IMR-90 (cell line): ENCODE results near the gene IDH3G. TPM values are rescaled to one million over a fixed set of nuclear protein-coding genes. Genes with fewer than 3 reads are reported as not detected.

Experiments used
- ATAC-seq: fragments of 200-7000 bp; cut with Tn5 transposase; 2 replicates; pipeline ENCODE4 v1.9.1; 2020; ENCODE audit warnings: low read depth, mild to moderate bottlenecking, moderate library complexity
- BruUV-seq: library from RNA; stranded (reverse); fragments of 400-500 nt; replicated peaks from 2 replicates; lab custom pipeline; 2021; lab: Mats Ljungman, UMichigan
- CTCF ChIA-PET: fragments of 300-600 bp; formaldehyde crosslinking; extraction: SDS; loops from one replicate; lab custom pipeline; 2021; ENCODE audit warnings: antibody characterized with exemption; lab: Yijun Ruan, JAX
- POLR2A ChIA-PET: fragments of 300-600 bp; sonication (Branson Sonifier 250); formaldehyde crosslinking; loops from one replicate; lab custom pipeline; 2022; ENCODE audit warnings: antibody characterized with exemption; ENCODE audit not compliant: unreplicated experiment; lab: Charles Lee
- DNase-seq: peaks from one replicate; pipeline ENCODE4 v3.0.0; 2013
- H2AFZ ChIP-seq: replicated peaks from 2 replicates; pipeline ENCODE3; 2013; ENCODE audit warnings: low read length, mild to moderate bottlenecking; ENCODE audit not compliant: poor library complexity
- H2AK5ac ChIP-seq: 2 replicates; pipeline ENCODE4 v1.6.1; 2013; ENCODE audit warnings: low read depth, low read length, inconsistent platforms
- H2AK9ac ChIP-seq: replicated peaks from 2 replicates; pipeline ENCODE3; 2013; ENCODE audit warnings: mild to moderate bottlenecking, low read depth, low read length, moderate library complexity; ENCODE audit not compliant: poor library complexity
- H2BK120ac ChIP-seq: 2 replicates; pipeline ENCODE4 v1.6.1; 2013; ENCODE audit warnings: low read depth, low read length, inconsistent platforms
- H2BK15ac ChIP-seq: 3 replicates; pipeline ENCODE4 v1.6.1; 2013; ENCODE audit warnings: low read depth, low read length, inconsistent platforms
- H2BK20ac ChIP-seq: 2 replicates; pipeline ENCODE4 v1.6.1; 2013; ENCODE audit warnings: low read depth, mild to moderate bottlenecking, inconsistent platforms, low read length, moderate library complexity
- H2BK5ac ChIP-seq: 2 replicates; pipeline ENCODE4 v1.6.1; 2013; ENCODE audit warnings: mild to moderate bottlenecking, low read depth, low read length, inconsistent platforms; ENCODE audit not compliant: poor library complexity, severe bottlenecking
- H3K14ac ChIP-seq: replicated peaks from 2 replicates; pipeline ENCODE4 v1.6.1; 2013; ENCODE audit warnings: low read depth, low read length, inconsistent platforms
- H3K18ac ChIP-seq: 2 replicates; pipeline ENCODE4 v1.6.1; 2013; ENCODE audit warnings: low read depth, low read length, control low read depth
- H3K23ac ChIP-seq: 2 replicates; pipeline ENCODE4 v1.6.1; 2013; ENCODE audit warnings: low read depth, low read length, inconsistent platforms
- H3K27ac ChIP-seq: 2 replicates; pipeline ENCODE4 v1.5.1; 2013; ENCODE audit warnings: mild to moderate bottlenecking, control low read depth, low read length; ENCODE audit not compliant: insufficient read depth
- H3K27me3 ChIP-seq: 2 replicates; pipeline ENCODE4 v1.6.1; 2013; ENCODE audit warnings: low read length; ENCODE audit not compliant: control insufficient read depth, insufficient read depth
- H3K36me3 ChIP-seq: 2 replicates; pipeline ENCODE4 v1.6.1; 2013; ENCODE audit warnings: low read length, mixed read lengths; ENCODE audit not compliant: control insufficient read depth, insufficient read depth
- H3K4ac ChIP-seq: 2 replicates; pipeline ENCODE4 v1.6.1; 2013; ENCODE audit warnings: low read depth, low read length, inconsistent platforms
- H3K4me1 ChIP-seq: 2 replicates; pipeline ENCODE4 v1.6.1; 2013; ENCODE audit warnings: low read length, mixed read lengths; ENCODE audit not compliant: control insufficient read depth, insufficient read depth
- H3K4me2 ChIP-seq: 2 replicates; pipeline ENCODE4 v1.6.1; 2013; ENCODE audit warnings: low read depth, mild to moderate bottlenecking, control low read depth, low read length, moderate library complexity
- H3K4me3 ChIP-seq: 2 replicates; pipeline ENCODE4 v1.5.1; 2013; ENCODE audit warnings: low read depth, mild to moderate bottlenecking, control low read depth, low read length, moderate library complexity; ENCODE audit not compliant: insufficient read depth
- H3K56ac ChIP-seq: 2 replicates; pipeline ENCODE4 v1.6.1; 2013; ENCODE audit warnings: low read length, inconsistent platforms; ENCODE audit not compliant: insufficient read depth; ENCODE audit errors: extremely low read depth
- H3K79me1 ChIP-seq, 2 experiments: 2 replicates each; pipeline ENCODE4 v1.6.1; 2013; ENCODE audit warnings: low read length in 2 of 2, inconsistent platforms in 1 of 2, low read depth in 1 of 2
- H3K9ac ChIP-seq: 2 replicates; pipeline ENCODE4 v1.6.1; 2013; ENCODE audit warnings: low read depth, low read length, control low read depth
- H3K9me1 ChIP-seq: 2 replicates; pipeline ENCODE4 v1.6.1; 2013; ENCODE audit warnings: low read length, inconsistent platforms; ENCODE audit not compliant: insufficient read depth
- H3K9me3 ChIP-seq: 2 replicates; pipeline ENCODE4 v1.6.1; 2013; ENCODE audit warnings: low read length; ENCODE audit not compliant: control insufficient read depth, insufficient read depth
- H4K20me1 ChIP-seq: 2 replicates; pipeline ENCODE4 v1.6.1; 2013; ENCODE audit warnings: low read length, inconsistent platforms; ENCODE audit not compliant: insufficient read depth
- H4K5ac ChIP-seq: 2 replicates; pipeline ENCODE4 v1.6.1; 2013; ENCODE audit warnings: mild to moderate bottlenecking, low read depth, low read length, control low read depth
- H4K8ac ChIP-seq, 2 experiments: 2 replicates each; pipeline ENCODE4 v1.6.1; 2013; ENCODE audit warnings: low read depth in 2 of 2, low read length in 2 of 2, control low read depth in 1 of 2, inconsistent platforms in 1 of 2
- H4K91ac ChIP-seq: 2 replicates; pipeline ENCODE4 v1.6.1; 2013; ENCODE audit warnings: low read depth, low read length, inconsistent platforms; ENCODE audit not compliant: insufficient read depth
- BHLHE40 ChIP-seq: fragments of 150-350 bp; IDR thresholded peaks from 2 replicates; pipeline ENCODE4 v1.6.1; 2016; ENCODE audit warnings: mild to moderate bottlenecking, low read depth, low read length
- CEBPB ChIP-seq: IDR thresholded peaks from 2 replicates; pipeline ENCODE4 v1.6.1; 2012; ENCODE audit warnings: low read depth, low read length, improper control_type of control experiment
- CHD1 ChIP-seq: IDR thresholded peaks from 2 replicates; pipeline ENCODE4 v1.6.1; 2012; ENCODE audit warnings: low read depth, low read length, improper control_type of control experiment
- CTCF ChIP-seq: conservative IDR thresholded peaks from 2 replicates; pipeline ENCODE4 v1.5.1; 2012; ENCODE audit warnings: mild to moderate bottlenecking, low read depth, low read length, improper control_type of control experiment
- ELK1 ChIP-seq: fragments of 150-350 bp; IDR thresholded peaks from 2 replicates; pipeline ENCODE4 v1.6.1; 2016; ENCODE audit warnings: low read depth, mild to moderate bottlenecking, low read length, moderate library complexity, borderline replicate concordance
- MAFK ChIP-seq: IDR thresholded peaks from 2 replicates; pipeline ENCODE4 v1.6.1; 2012; ENCODE audit warnings: low read depth, low read length, improper control_type of control experiment
- MAZ ChIP-seq: IDR thresholded peaks from 2 replicates; pipeline ENCODE4 v1.6.1; 2012; ENCODE audit warnings: low read depth, mild to moderate bottlenecking, low read length, improper control_type of control experiment, moderate library complexity, borderline replicate concordance
- NFE2L2 ChIP-seq: fragments of 150-350 bp; IDR thresholded peaks from 2 replicates; pipeline ENCODE4 v1.6.1; 2016; ENCODE audit warnings: low read depth, mild to moderate bottlenecking, low read length
- RAD21 ChIP-seq: IDR thresholded peaks from 2 replicates; pipeline ENCODE4 v1.6.1; 2012; ENCODE audit warnings: low read length, improper control_type of control experiment
- RCOR1 ChIP-seq: IDR thresholded peaks from 2 replicates; pipeline ENCODE4 v1.6.1; 2012; ENCODE audit warnings: mild to moderate bottlenecking, low read length, improper control_type of control experiment; ENCODE audit not compliant: insufficient replicate concordance
- RFX5 ChIP-seq: IDR thresholded peaks from 2 replicates; pipeline ENCODE4 v1.8.0; 2012; ENCODE audit warnings: low read depth, mild to moderate bottlenecking, low read length, moderate library complexity
- SMC3 ChIP-seq: fragments of 150-350 bp; IDR thresholded peaks from 2 replicates; pipeline ENCODE4 v1.6.1; 2016; ENCODE audit warnings: low read depth, mild to moderate bottlenecking, antibody characterized with exemption, low read length, moderate library complexity
- USF2 ChIP-seq: fragments of 150-350 bp; IDR thresholded peaks from 2 replicates; pipeline ENCODE4 v1.6.1; 2017; ENCODE audit warnings: mild to moderate bottlenecking, antibody characterized with exemption, low read length, low read depth
- WGBS, 2 experiments: methylation state at CpG; one replicate each; pipeline versions ENCODE4 v1.1.5 to v1.1.7; 2013; ENCODE audit warnings: missing lambda C conversion rate in 2 of 2; ENCODE audit not compliant: insufficient read length in 1 of 2; ENCODE audit errors: extremely low coverage in 2 of 2; 5-methylcytosine and 5-hydroxymethylcytosine counted together
- dilution Hi-C: fragments of 300-500 bp; cut with HindIII; formaldehyde crosslinking; loops from one replicate; pipeline ENCODE4 v1.14.3; 2018; ENCODE audit warnings: low sequenced_read_pairs; ENCODE audit not compliant: unreplicated experiment
- in situ Hi-C: fragments of 300-500 bp; cut with MboI; formaldehyde crosslinking; loops from 3 replicates; pipeline ENCODE4 v1.14.3; 2019; ENCODE audit warnings: low sequenced_read_pairs, inconsistent platforms, mixed read lengths
- intact Hi-C: fragments of 100-400 bp; cut with micrococcal nuclease; formaldehyde crosslinking; loops from 2 replicates; pipeline ENCODE4 v1.10.0; 2022
- polyA plus RNA-seq, 3 experiments: library from polyadenylated mRNA; depleted of rRNA; stranded (reverse); fragments of >200 nt; gene quantifications; 2 replicates each; pipeline ENCODE4 v1.2.3, GENCODE V29; 2012; ENCODE audit warnings: low replicate concordance in 1 of 3
- total RNA-seq: library from RNA; depleted of rRNA; stranded (reverse); fragments of >200 nt; gene quantifications from 2 replicates; pipeline ENCODE4 v1.2.3, GENCODE V29; 2012

Gene IDH3G
- total and polyA plus RNA-seq, 2 of the 4 experiments (the other 2 are of a cell fraction) = 79.4 to 85.7 TPM

GRCh38 chrX:153781428-153782047 is 12.6 kb downstream of the IDH3G start:
- intact Hi-C loops = no loop called here
- no peak overlapping the region for H4K5ac ChIP-seq
- peaks cover 7% of the 10 kb centered on the region; the same call in 1 of the 2 replicates for H3K36me3 ChIP-seq
- ChIA-PET CTCF (no interaction called here), POLR2A (no interaction called here)
- TF ChIP-seq RFX5 (no peak), MAFK (no peak), USF2 (no peak), SMC3 (no peak), NFE2L2 (no peak), CHD1 (no peak), MAZ (no peak), CEBPB (no peak), CTCF (no peak), BHLHE40 (no peak), RCOR1 (no peak), ELK1 (no peak), RAD21 (no peak)
- H3K9me3 ChIP-seq = no peaks in the 10 kb centered on the region; the same call in 1 of the 2 replicates
- H3K4ac ChIP-seq = no peak overlapping the region
- H4K20me1 ChIP-seq = no peaks in the 10 kb centered on the region
- peak overlapping the region; percentile 67 for H2AFZ ChIP-seq
- in situ Hi-C loops = no loop called here
- dilution Hi-C loops = no loop called here
- H3K9me1 ChIP-seq = no peaks in the 10 kb centered on the region
- no peaks in the 10 kb centered on the region for H3K4me1 ChIP-seq
- no TSS peak for BruUV-seq
- H3K56ac ChIP-seq = no peak overlapping the region
- H3K4me2 ChIP-seq = no peak overlapping the region
- no peak overlapping the region for H3K23ac ChIP-seq
- no peak overlapping the region for H4K91ac ChIP-seq
- no peak overlapping the region for H3K9ac ChIP-seq
- WGBS, 2 experiments = 78% methylated on average over 14 of the region's 24 CpGs; no CpG with 5 or more reads in 1 of the 2 experiments
- no peak overlapping the region for H3K18ac ChIP-seq
- H2AK5ac ChIP-seq = no peak overlapping the region
- H3K27ac ChIP-seq = no peak overlapping the region
- ATAC-seq (peak; percentile 4; the same call in 1 of the 2 replicates), DNase-seq (no peak)
- H2BK120ac ChIP-seq = no peak overlapping the region
- H3K27me3 ChIP-seq = no peaks in the 10 kb centered on the region
- no peak overlapping the region for H2BK5ac ChIP-seq
- H3K4me3 ChIP-seq = no peak overlapping the region
- no peaks in the 10 kb centered on the region for H3K79me1 ChIP-seq
- H4K8ac ChIP-seq = no peak overlapping the region
- H2AK9ac ChIP-seq = peak overlapping the region; percentile 24
- H3K14ac ChIP-seq = no peak overlapping the region
- no peak overlapping the region for H2BK20ac ChIP-seq
- no peak overlapping the region for H2BK15ac ChIP-seq
